ENCODE results near the gene SIGLEC12. TPM values are rescaled to one million over a fixed set of nuclear protein-coding genes. Genes with fewer than 3 reads are reported as not detected.

SIGLEC12 gene
- total and polyA plus RNA-seq, 9 of the 15 experiments (the other 6 are each of a cell fraction or from before 2014, with no cell fraction given): 0.08 to 1.3 (median 0.54) TPM

GRCh38 chr19:51547397-51548212 lies 46.0 kb upstream of the SIGLEC12 start (continued):
- TF ChIP-seq GTF2E2 (tag; IDR thresholded peaks at IDR 0.05): no peak
- peak; percentile 89 for TF ChIP-seq MEIS2 (IDR thresholded peaks at IDR 0.05; ENCODE audit: partially characterized antibody)
- TF ChIP-seq NCOA6 (IDR thresholded peaks at IDR 0.05): peak; percentile 67; the same call in 1 of the 2 replicates
- TF ChIP-seq PHTF2 (CRISPR knock-in tag; IDR thresholded peaks at IDR 0.05): no peak
- peak; percentile 84 for TF ChIP-seq NCOA2 (IDR thresholded peaks at IDR 0.05; ENCODE audit: partially characterized antibody in 2 of 2)
- no peak for TF ChIP-seq RBM34 (IDR thresholded peaks at IDR 0.05; ENCODE audit: borderline replicate concordance, insufficient read depth, low read length)
- no peak for TF ChIP-seq RBM17 (IDR thresholded peaks at IDR 0.05; ENCODE audit: borderline replicate concordance, low read depth, low read length)
- TF ChIP-seq THRAP3 (IDR thresholded peaks at IDR 0.05; ENCODE audit: borderline replicate concordance): no peak
- no peak for TF ChIP-seq XRCC5 (IDR thresholded peaks at IDR 0.05; ENCODE audit: low read depth, low read length)
- TF ChIP-seq, protein P1, sequence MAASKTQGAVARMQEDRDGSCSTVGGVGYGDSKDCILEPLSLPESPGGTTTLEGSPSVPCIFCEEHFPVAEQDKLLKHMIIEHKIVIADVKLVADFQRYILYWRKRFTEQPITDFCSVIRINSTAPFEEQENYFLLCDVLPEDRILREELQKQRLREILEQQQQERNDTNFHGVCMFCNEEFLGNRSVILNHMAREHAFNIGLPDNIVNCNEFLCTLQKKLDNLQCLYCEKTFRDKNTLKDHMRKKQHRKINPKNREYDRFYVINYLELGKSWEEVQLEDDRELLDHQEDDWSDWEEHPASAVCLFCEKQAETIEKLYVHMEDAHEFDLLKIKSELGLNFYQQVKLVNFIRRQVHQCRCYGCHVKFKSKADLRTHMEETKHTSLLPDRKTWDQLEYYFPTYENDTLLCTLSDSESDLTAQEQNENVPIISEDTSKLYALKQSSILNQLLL (CRISPR knock-in tag; IDR thresholded peaks at IDR 0.05; ENCODE audit: borderline replicate concordance): no peak
- no peak for TF ChIP-seq ZBTB43 (CRISPR knock-in tag; IDR thresholded peaks at IDR 0.05)
- no peak for TF ChIP-seq RFX5 (IDR thresholded peaks at IDR 0.05; ENCODE audit: low read depth, low read length)
- TF ChIP-seq NFRKB (IDR thresholded peaks at IDR 0.05; ENCODE audit: low read depth): peak; percentile 99
- no peak for TF ChIP-seq MCM5 (IDR thresholded peaks at IDR 0.05; ENCODE audit: low read depth)
- no peak for TF ChIP-seq ZNF280A (IDR thresholded peaks at IDR 0.05; ENCODE audit: low read depth, partially characterized antibody)
- no peak for TF ChIP-seq ZNF174 (CRISPR knock-in tag; IDR thresholded peaks at IDR 0.05)
- TF ChIP-seq BHLHE40 (IDR thresholded peaks at IDR 0.05; ENCODE audit: low read length): peak; percentile 97
- peak; percentile 78; the same call in 1 of the 2 replicates for TF ChIP-seq DMBX1 (CRISPR knock-in tag; IDR thresholded peaks at IDR 0.05; ENCODE audit: borderline replicate concordance)
- TF ChIP-seq MAX (CRISPR knock-in tag; IDR thresholded peaks at IDR 0.05): peak; percentile 73

Data from K562 (cell line).